NCI-H2081 treated with DMSO at 0.1 percent for 48 hours (cell line): ENCODE data around the gene THSD7B.
"Not testable (repeated sequence)": the region's sequence is repeated elsewhere in the genome, so short reads cannot be mapped to it uniquely, and the experiment has no call there.

ENCODE experiments used
- DNase-seq: peaks from one replicate; lab custom pipeline; 2025; lab: John Stamatoyannopoulos, UW

Gene THSD7B

GRCh38 chr2:137700250-137700649, 934.9 kb downstream of the THSD7B start:
- DNase-seq = not testable (repeated sequence)

GRCh38 chr2:137700681-137701080, 935.3 kb downstream of the THSD7B start:
- DNase-seq = no peak

GRCh38 chr2:137705296-137705695, 940.0 kb downstream of the THSD7B start:
- no peak for DNase-seq

GRCh38 chr2:137706786-137707613, 941.7 kb downstream of the THSD7B start:
- no peak for DNase-seq

- DNase-seq = no peak
These were observed 943.0 kb downstream of the THSD7B start for GRCh38 chr2:137708311-137708710.

DNA sequence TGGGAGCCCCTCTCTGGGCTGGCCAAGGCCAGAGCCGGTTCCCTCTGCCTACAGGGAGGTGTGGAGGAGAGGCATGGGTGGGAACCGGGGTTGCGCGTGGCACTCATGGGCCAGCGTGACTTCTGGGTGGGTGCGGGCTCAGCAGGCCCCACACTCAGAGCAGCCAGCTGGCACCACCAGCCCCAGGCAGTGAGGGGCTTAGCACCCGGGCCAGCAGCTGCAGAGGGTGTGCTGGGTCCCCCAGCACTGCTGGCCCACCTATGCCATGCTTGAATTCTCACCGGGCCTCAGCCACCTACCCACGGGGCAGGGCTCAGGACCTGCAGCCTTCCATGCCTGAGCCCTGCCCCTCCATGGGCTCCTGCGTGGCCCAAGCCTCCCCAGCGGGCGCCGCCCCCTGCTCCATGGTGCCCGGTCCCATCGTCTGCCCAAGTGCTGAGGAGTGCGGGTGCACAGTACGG, 950.4 kb downstream of the THSD7B start:
- DNase-seq = no peak

- DNase-seq = no peak
These were observed 953.4 kb downstream of the THSD7B start for GRCh38 chr2:137718786-137719185.

- DNase-seq = no peak
These were observed 956.4 kb downstream of the THSD7B start for GRCh38 chr2:137721733-137722132.

DNA sequence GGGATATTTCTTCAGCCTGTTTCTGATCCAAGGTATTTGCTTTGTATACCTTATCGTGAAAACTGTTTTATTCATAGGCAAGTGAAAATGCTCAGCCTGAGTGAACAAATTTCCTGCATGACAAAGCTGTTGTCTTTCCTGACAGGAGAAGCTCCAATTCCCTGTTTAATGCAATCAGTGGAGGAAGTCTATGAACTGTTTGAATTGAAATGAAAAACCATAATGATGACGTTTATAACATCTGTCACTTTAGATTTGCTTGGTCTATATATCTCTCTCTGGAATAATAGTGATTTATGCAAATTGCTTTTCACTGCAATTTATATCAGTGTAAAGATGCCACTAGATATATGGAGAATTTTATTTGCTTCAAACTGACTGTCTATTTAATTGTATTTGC, 959.6 kb downstream of the THSD7B start:
- no peak for DNase-seq
